ENCODE data around the gene KMT2E.
"Not testable (repeated sequence)": the region's sequence is repeated elsewhere in the genome, so short reads cannot be mapped to it uniquely, and the experiment has no call there.

The KMT2E gene

GRCh38 chr7:105026750-105027149 is 12.7 kb downstream of the KMT2E start:
- no peak for DNase-seq (ENCODE audit: low spot score)

GRCh38 chr7:105027176-105027853 is 13.3 kb downstream of the KMT2E start:
- DNase-seq (ENCODE audit: low spot score), result no peak

- DNase-seq (ENCODE audit: low spot score), result no peak
Measured at GRCh38 chr7:105028004-105028403, 14.0 kb downstream of the KMT2E start.

GRCh38 chr7:105028941-105029340 is 14.9 kb downstream of the KMT2E start:
- not testable (repeated sequence) for DNase-seq (ENCODE audit: low spot score)

- no peak for DNase-seq (ENCODE audit: low spot score)
Measured at GRCh38 chr7:105030447-105030846, 16.4 kb downstream of the KMT2E start.

GRCh38 chr7:105032553-105033214 is 18.7 kb downstream of the KMT2E start:
- no peak for DNase-seq (ENCODE audit: low spot score)

- DNase-seq (ENCODE audit: low spot score), result no peak
Measured at GRCh38 chr7:105035349-105035748, 21.3 kb downstream of the KMT2E start.

- DNase-seq (ENCODE audit: low spot score), result no peak
Measured at GRCh38 chr7:105036217-105037168, 22.5 kb downstream of the KMT2E start.

GRCh38 chr7:105037319-105037718 is 23.3 kb downstream of the KMT2E start:
- no peak for DNase-seq (ENCODE audit: low spot score)

GRCh38 chr7:105044449-105045070 is 30.6 kb downstream of the KMT2E start:
- no peak for DNase-seq (ENCODE audit: low spot score)

- DNase-seq (ENCODE audit: low spot score), result no peak
Measured at GRCh38 chr7:105046414-105046813, 32.4 kb downstream of the KMT2E start.

GRCh38 chr7:105047932-105048331 is 33.9 kb downstream of the KMT2E start:
- DNase-seq (ENCODE audit: low spot score), result no peak

- DNase-seq (ENCODE audit: low spot score), result no peak
Measured at GRCh38 chr7:105050493-105050892, 36.5 kb downstream of the KMT2E start.

- not testable (repeated sequence) for DNase-seq (ENCODE audit: low spot score)
Measured at GRCh38 chr7:105050899-105051298, 36.9 kb downstream of the KMT2E start.

- DNase-seq (ENCODE audit: low spot score), result no peak
Measured at GRCh38 chr7:105055084-105055483, 41.1 kb downstream of the KMT2E start.

GRCh38 chr7:105055621-105056020 is 41.6 kb downstream of the KMT2E start:
- no peak for DNase-seq (ENCODE audit: low spot score)

- no peak for DNase-seq (ENCODE audit: low spot score)
Measured at GRCh38 chr7:105057472-105057871, 43.5 kb downstream of the KMT2E start.

GRCh38 chr7:105060437-105060836 is 46.4 kb downstream of the KMT2E start:
- DNase-seq (ENCODE audit: low spot score), result no peak

- DNase-seq (ENCODE audit: low spot score), result no peak
Measured at GRCh38 chr7:105060923-105061322, 46.9 kb downstream of the KMT2E start.

GRCh38 chr7:105065104-105065503 is 51.1 kb downstream of the KMT2E start:
- DNase-seq (ENCODE audit: low spot score), result no peak

- DNase-seq (ENCODE audit: low spot score), result no peak
Measured at GRCh38 chr7:105067691-105068090, 53.7 kb downstream of the KMT2E start.

GRCh38 chr7:105068886-105069285 is 54.9 kb downstream of the KMT2E start:
- DNase-seq (ENCODE audit: low spot score), result no peak
